HG03103 (cell line): ENCODE results near the gene RUNX3.

Experiments
- ATAC-seq: cut with Tn5 transposase; IDR thresholded peaks from one replicate; pipeline ENCODE4 v1.9.1; 2021; ENCODE audit warnings: low read depth; ENCODE audit not compliant: unreplicated experiment

Gene RUNX3

GRCh38 chr1:24868016-24868875, 61.8 kb downstream of the RUNX3 start:
- ATAC-seq: no peak

GRCh38 chr1:24867084-24867870, 62.8 kb downstream of the RUNX3 start:
- ATAC-seq: no peak

- ATAC-seq: no peak
These were observed 63.6 kb downstream of the RUNX3 start for GRCh38 chr1:24866211-24867083.

- ATAC-seq: no peak
These were observed 64.5 kb downstream of the RUNX3 start for GRCh38 chr1:24865587-24865986.

- no peak for ATAC-seq
These were observed 64.9 kb downstream of the RUNX3 start for GRCh38 chr1:24865168-24865567.

- no peak for ATAC-seq
These were observed 65.7 kb downstream of the RUNX3 start for GRCh38 chr1:24864370-24864777.

- no peak for ATAC-seq
These were observed 67.1 kb downstream of the RUNX3 start for GRCh38 chr1:24862775-24863483.

- no peak for ATAC-seq
These were observed 68.0 kb downstream of the RUNX3 start for GRCh38 chr1:24861821-24862727.

- no peak for ATAC-seq
These were observed 69.2 kb downstream of the RUNX3 start for GRCh38 chr1:24860841-24861240.

GRCh38 chr1:24859063-24860010, 70.7 kb downstream of the RUNX3 start:
- no peak for ATAC-seq

- no peak for ATAC-seq
These were observed 71.8 kb downstream of the RUNX3 start for GRCh38 chr1:24858277-24858676.

GRCh38 chr1:24857507-24858133, 72.5 kb downstream of the RUNX3 start:
- ATAC-seq: no peak

GRCh38 chr1:24856787-24857506, 73.1 kb downstream of the RUNX3 start:
- no peak for ATAC-seq

GRCh38 chr1:24855474-24855873, 74.6 kb downstream of the RUNX3 start:
- ATAC-seq: no peak

GRCh38 chr1:24853649-24854048, 76.4 kb downstream of the RUNX3 start:
- no peak for ATAC-seq

GRCh38 chr1:24850328-24850920, 79.7 kb downstream of the RUNX3 start:
- no peak for ATAC-seq
